NCI-H345 treated with DMSO at 0.1 percent for 48 hours (cell line): ENCODE results near the gene TMED3.
"Not testable (repeated sequence)": the region's sequence is repeated elsewhere in the genome, so short reads cannot be mapped to it uniquely, and the experiment has no call there.

Experiments
- DNase-seq: peaks from one replicate; lab custom pipeline; 2025; ENCODE audit not compliant: unreplicated experiment; lab: John Stamatoyannopoulos, UW

The TMED3 gene

GRCh38 chr15:79315623-79316328 lies 4.9 kb downstream of the TMED3 start:
- no peak for DNase-seq

- DNase-seq: no peak
Measured at GRCh38 chr15:79316864-79317263, 6.0 kb downstream of the TMED3 start.

GRCh38 chr15:79319973-79320372 lies 9.1 kb downstream of the TMED3 start:
- DNase-seq: not testable (repeated sequence)

- DNase-seq: no peak
Measured at GRCh38 chr15:79321876-79322275, 11.0 kb downstream of the TMED3 start.

GRCh38 chr15:79322306-79322705 lies 11.4 kb downstream of the TMED3 start:
- no peak for DNase-seq

- no peak for DNase-seq
Measured at GRCh38 chr15:79322945-79323344, 12.0 kb downstream of the TMED3 start.

- no peak for DNase-seq
Measured at GRCh38 chr15:79329171-79329611, 18.3 kb downstream of the TMED3 start.

- DNase-seq: no peak
Measured at GRCh38 chr15:79332824-79333510, 22.1 kb downstream of the TMED3 start.

GRCh38 chr15:79337591-79337990 lies 26.7 kb downstream of the TMED3 start:
- no peak for DNase-seq

GRCh38 chr15:79339588-79340314 lies 28.8 kb downstream of the TMED3 start:
- DNase-seq: no peak

GRCh38 chr15:79340315-79340602 lies 29.3 kb downstream of the TMED3 start:
- no peak for DNase-seq

- DNase-seq: no peak
Measured at GRCh38 chr15:79341396-79341795, 30.5 kb downstream of the TMED3 start.

GRCh38 chr15:79349525-79349924 lies 38.6 kb downstream of the TMED3 start:
- no peak for DNase-seq

- DNase-seq: no peak
Measured at GRCh38 chr15:79352206-79352605, 41.3 kb downstream of the TMED3 start.

- DNase-seq: no peak
Measured at GRCh38 chr15:79357566-79357965, 46.7 kb downstream of the TMED3 start.

GRCh38 chr15:79358069-79358468 lies 47.2 kb downstream of the TMED3 start:
- no peak for DNase-seq

GRCh38 chr15:79364571-79365240 lies 53.8 kb downstream of the TMED3 start:
- no peak for DNase-seq

- no peak for DNase-seq
Measured at GRCh38 chr15:79365765-79366164, 54.9 kb downstream of the TMED3 start.

- DNase-seq: no peak
Measured at GRCh38 chr15:79366691-79367090, 55.8 kb downstream of the TMED3 start.

GRCh38 chr15:79370716-79371115 lies 59.8 kb downstream of the TMED3 start:
- DNase-seq: no peak

- DNase-seq: no peak
Measured at GRCh38 chr15:79371591-79371990, 60.7 kb downstream of the TMED3 start.

GRCh38 chr15:79372428-79372827 lies 61.5 kb downstream of the TMED3 start:
- no peak for DNase-seq
